ENCODE results near the gene NTNG2.
"Not testable (repeated sequence)": the region's sequence is repeated elsewhere in the genome, so short reads cannot be mapped to it uniquely, and the experiment has no call there.

NTNG2 gene

GRCh38 chr9:132250324-132251262 lies 88.7 kb downstream of the NTNG2 start:
- DNase-seq (ENCODE audit: low read depth), result no peak

DNA sequence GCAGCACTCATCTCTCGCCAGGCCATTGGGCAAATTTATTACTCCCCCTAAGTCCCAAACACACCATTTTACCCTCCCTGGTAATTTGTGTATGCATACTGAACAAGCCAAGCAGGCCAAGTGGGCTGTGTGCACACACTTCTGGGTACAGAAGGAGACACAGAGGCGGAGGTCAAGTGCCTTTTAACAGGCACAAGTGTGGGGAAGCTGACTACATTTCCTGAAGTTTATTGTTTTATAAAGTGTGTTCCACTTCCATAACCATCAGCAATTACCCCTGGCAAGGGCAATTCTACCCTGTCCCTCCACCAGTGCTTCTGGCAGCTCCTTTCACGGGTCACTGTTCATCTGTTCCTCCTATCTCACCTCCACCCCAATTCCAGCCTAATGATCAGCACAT lies 99.0 kb downstream of the NTNG2 start:
- DNase-seq (ENCODE audit: low read depth), result no peak

GRCh38 chr9:132266017-132266416 lies 104.2 kb downstream of the NTNG2 start:
- DNase-seq (ENCODE audit: low read depth), result no peak

DNA sequence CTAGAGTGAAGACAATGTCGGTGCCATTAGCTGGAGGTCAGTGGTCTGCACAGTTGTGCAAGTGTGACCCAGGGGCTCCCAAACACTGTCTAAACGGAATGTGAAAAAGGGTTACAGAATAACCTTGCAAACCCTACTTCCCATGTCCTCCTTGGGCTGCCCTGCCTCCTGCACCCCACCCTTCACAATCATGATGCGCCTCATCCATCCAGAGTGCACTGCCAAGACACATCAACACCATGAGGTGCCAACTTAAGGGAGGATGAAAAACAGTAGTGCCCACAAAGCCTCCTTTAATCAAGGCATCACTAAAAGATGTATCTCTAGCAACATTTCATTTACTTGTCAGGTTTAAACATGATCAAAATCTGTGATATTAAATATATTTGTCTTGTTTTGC lies 105.8 kb downstream of the NTNG2 start:
- no peak for DNase-seq (ENCODE audit: low read depth)

DNA sequence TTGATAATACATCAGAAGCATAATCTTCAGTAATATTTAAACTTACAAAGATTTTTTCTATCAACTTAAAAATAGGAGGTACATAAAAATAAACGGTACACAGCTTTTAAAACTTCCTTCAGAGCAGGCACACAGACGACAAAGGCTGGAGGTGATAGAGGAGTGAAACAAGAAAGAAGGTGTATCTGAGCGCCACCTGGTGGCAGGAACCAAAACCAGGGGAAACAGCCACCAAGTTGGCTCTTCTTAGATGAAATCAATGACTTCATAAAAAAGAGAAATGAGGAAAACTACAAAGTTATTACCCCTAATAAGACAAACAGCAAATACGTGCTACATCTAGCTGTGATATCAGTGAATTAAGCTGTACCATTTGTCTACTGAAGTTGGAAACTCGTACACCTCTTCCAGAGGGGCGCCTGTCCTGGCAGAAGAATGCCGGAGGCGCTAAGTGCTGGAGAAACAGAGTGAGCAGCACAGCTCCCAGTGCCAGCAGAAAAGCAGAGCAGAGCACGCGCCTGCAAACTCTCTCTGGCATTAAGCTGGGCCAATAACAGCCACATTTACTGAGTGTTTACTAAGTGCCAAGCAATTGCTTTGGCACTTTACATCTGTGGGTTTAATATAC lies 107.0 kb downstream of the NTNG2 start:
- DNase-seq (ENCODE audit: low read depth), result peak; percentile 37

- DNase-seq (ENCODE audit: low read depth), result not testable (repeated sequence)
These were observed 108.1 kb downstream of the NTNG2 start for GRCh38 chr9:132269704-132270516.

GRCh38 chr9:132274861-132275260 lies 113.0 kb downstream of the NTNG2 start:
- DNase-seq (ENCODE audit: low read depth), result no peak

DNA sequence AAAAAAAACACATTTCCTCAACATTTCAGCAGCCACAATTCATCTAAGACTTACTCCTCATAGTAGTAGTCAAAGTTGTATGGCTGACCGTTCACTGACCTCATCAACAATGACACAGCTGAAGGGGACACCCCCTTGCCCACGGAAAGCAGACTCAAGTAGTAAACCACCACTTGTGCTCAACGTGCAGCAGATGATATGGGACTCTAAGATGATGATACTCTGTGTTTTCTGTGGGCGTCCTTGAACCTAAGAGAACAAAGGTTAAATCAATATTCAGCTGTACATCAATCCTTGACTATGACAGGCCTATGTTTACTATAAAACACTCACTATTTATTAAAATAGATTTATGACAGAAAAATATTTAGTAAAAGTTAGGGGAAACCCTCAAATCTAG lies 121.3 kb downstream of the NTNG2 start:
- no peak for DNase-seq (ENCODE audit: low read depth)

DNA sequence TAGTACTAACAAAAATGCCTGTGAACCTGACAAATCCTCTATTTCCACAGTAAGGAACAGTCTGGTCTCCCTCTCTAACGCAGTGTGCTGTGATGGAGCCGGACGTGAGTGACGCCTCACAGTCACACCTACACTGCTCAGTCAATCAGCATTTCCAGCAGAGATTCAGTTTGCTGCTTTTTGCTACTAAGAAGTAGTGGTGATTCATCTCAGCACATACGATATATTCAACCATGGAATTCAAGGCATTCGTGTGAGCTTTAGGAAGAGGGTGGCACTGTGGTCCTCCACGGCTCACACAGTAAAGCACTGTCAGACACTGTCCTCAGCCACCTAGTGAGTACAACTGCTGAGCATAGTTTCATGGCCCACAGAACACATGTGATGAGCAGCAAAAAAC lies 122.0 kb downstream of the NTNG2 start:
- DNase-seq (ENCODE audit: low read depth), result no peak

- DNase-seq (ENCODE audit: low read depth), result no peak
These were observed 125.5 kb downstream of the NTNG2 start for GRCh38 chr9:132287256-132287760.

- no peak for DNase-seq (ENCODE audit: low read depth)
These were observed 126.5 kb downstream of the NTNG2 start for GRCh38 chr9:132288361-132288760.

DNA sequence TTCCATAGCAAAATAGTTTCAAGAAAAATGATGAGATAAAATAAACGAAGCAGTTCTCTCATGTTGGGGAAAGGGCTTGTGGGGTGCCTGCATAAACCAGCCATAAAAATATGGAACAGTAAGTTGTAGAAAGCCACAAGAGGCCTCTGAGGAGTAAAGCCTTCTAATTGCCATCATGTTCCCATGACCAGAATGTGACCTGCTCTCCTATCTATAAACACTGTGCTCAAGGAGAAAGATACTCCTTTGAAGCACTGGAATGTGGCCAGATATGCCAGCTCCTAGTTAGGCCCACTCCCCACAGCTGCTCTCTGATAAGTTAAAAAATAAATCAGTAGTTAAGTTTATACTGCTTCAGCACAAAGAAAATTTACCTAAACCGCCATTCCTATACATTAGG lies 127.1 kb downstream of the NTNG2 start:
- no peak for DNase-seq (ENCODE audit: low read depth)

GRCh38 chr9:132293145-132293721 lies 131.4 kb downstream of the NTNG2 start:
- DNase-seq (ENCODE audit: low read depth), result no peak

Data from stimulated activated CD8-positive, alpha-beta memory T cell treated with anti-CD3 and anti-CD28 coated beads, Interleukin-7, amount 100 ng/mL, for 24 hours (primary cell).